IPS-11a (cell line): ENCODE data around the gene SPAG7.

Experiments used
- H3K4me3 ChIP-seq: one replicate; pipeline ENCODE4 v1.5.1; 2013; ENCODE audit warnings: low read depth, low read length, control low read depth

The SPAG7 gene, protein sequence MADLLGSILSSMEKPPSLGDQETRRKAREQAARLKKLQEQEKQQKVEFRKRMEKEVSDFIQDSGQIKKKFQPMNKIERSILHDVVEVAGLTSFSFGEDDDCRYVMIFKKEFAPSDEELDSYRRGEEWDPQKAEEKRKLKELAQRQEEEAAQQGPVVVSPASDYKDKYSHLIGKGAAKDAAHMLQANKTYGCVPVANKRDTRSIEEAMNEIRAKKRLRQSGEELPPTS

DNA sequence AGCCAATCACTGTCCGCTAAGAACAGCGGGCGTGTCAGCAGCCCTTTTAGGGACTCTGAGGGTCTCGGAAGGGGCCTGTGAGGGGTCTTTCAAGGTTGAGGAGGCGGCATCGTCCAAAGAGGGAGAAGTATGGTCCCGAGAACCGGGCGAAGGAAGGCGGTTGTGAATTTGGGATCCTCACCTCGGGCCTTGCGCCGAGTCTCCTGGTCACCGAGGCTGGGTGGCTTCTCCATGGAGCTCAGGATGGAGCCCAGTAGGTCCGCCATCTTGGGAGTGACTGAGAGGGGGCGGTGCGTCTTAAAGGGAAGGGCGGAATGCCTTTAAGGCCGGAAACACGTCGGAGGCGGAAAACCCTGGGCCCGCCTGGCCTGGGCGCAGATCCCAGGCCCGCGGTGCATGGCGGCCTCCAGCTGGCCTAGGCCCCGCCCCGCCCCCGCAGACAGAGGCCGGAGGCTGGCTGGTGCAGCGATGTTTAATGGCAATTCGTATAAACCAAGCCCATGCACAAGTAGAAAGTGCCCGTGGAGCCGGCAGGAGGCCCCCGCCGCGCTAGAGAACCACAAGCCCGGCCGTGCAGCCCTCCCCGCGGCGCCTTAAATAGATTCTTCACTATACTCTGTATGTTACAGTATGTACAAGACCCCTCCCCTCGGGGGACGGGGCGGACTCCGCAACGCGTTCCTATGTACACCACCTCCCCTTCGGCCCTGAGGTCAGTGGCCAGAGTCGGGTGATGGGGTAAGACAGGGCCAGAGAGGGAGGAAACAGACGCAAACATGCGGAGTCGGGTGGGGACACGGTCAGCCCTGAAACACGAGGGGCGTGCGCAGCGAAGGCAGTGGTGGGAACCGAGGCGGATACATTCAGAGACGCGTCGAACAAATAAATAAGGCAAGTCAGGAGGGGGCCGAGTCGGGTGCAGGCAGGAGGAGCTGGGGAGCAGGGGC lies at the start of gene SPAG7:
Gene SPAG7 (minus strand): TSS at position 279 of the 947 bp plus-strand sequence. CDS start 13 bp downstream, at position 266.
- peak within 1 kb of the TSS; percentile 79 for H3K4me3 ChIP-seq

DNA sequence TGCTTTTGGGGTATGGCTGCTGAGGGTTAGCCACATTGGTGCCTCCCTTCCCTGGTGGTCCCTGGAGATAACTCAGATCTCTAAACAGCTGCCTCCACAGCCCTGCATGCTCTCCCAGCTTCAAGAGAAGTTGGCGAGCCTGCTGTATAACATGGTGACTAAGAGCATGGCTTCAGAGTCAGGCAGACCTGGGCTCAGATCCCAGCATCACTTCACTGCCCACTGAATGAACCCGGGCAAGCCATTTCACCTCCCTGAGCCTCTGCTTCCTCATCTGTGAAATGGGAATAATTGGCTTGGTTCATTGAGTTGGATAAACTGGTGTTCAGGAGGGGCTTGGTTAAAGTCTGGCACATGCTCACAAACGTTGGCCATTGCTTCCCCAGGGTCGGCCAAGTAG lies 46.7 kb upstream of the SPAG7 start:
- no peak overlapping the region for H3K4me3 ChIP-seq

GRCh38 chr17:5011928-5012327 lies 44.3 kb upstream of the SPAG7 start:
- no peak overlapping the region for H3K4me3 ChIP-seq

GRCh38 chr17:5003214-5003867 lies 35.7 kb upstream of the SPAG7 start:
- no peak overlapping the region for H3K4me3 ChIP-seq

- H3K4me3 ChIP-seq, result no peak overlapping the region
Observed at GRCh38 chr17:5002121-5002788, 34.6 kb upstream of the SPAG7 start.

GRCh38 chr17:5000237-5000639 lies 32.6 kb upstream of the SPAG7 start:
- no peak overlapping the region for H3K4me3 ChIP-seq

- H3K4me3 ChIP-seq, result peak overlapping the region; percentile 84
Observed at GRCh38 chr17:4999430-5000093, 31.9 kb upstream of the SPAG7 start.

DNA sequence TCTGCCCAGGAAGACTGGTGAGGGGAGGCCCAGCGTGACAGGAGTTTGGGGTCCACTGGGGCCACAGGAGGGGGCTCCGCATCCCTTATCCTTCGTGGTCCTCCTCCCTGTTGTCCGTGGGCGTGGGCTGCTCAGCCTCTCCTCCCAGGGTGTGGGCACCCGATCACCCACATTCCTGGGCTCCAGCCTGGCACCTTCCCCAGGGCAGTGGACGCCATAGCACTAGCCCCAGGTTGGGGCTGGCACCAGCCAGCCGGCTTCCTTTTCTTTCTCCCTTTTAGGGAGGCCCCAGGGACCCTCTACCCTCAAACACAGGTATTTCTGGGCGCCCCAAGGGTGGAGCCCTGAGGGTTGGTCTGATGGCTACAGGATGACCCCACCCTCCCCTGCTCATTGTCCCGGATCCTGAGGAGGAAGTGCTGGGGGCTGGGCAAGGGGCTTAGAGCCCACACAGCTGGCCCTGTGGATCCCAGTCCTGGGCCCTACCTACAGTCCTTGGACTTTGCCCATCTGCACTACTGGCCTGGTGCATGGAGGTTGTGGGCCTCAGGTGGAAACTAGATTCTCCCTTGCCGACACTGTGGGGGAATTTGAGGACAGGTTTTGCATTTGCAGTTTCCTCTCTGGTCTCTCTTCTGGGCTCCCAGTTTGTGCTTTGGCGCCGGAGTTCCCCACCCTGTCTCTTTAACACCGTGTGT lies 31.3 kb upstream of the SPAG7 start:
- peak overlapping the region; percentile 84 for H3K4me3 ChIP-seq

GRCh38 chr17:4998027-4998731 lies 30.6 kb upstream of the SPAG7 start:
- H3K4me3 ChIP-seq, result peak overlapping the region; percentile 84

- peak within 1 kb of the TSS; percentile 84 for H3K4me3 ChIP-seq
Observed at GRCh38 chr17:4997302-4998026, 29.8 kb upstream of the SPAG7 start, which contains the start of the genes INCA1 and KIF1C. Gene INCA1 (minus strand): TSS chr17:4997522. CDS start chr17:4994437, 3,085 bp downstream. Gene KIF1C (plus strand): TSS chr17:4997950. CDS start chr17:5000247, 2,297 bp downstream.

DNA sequence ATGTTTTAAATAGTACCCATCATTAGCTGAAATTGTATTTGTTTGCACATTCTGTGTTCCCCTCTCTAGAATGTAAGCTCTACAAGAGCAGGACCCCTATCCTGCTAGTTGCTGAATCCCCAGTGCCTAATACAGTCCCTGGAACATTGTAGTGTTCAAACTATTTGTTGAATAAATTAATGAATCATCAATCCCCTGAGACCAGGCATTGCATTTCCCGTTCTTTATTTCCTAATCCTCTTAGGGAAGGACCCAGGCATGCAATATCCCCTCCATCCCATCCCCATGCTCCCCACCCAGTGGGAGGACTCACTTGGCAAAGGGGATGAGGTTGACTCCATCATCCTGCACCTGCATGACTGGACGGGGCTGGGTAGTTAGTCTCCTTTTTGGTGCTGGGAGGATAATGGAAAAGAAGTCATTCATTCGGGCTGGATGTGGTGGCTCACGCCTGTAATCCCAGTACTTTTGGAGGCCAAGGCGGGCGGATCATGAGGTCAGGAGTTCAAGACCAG lies 26.5 kb upstream of the SPAG7 start:
- H3K4me3 ChIP-seq, result no peak overlapping the region

DNA sequence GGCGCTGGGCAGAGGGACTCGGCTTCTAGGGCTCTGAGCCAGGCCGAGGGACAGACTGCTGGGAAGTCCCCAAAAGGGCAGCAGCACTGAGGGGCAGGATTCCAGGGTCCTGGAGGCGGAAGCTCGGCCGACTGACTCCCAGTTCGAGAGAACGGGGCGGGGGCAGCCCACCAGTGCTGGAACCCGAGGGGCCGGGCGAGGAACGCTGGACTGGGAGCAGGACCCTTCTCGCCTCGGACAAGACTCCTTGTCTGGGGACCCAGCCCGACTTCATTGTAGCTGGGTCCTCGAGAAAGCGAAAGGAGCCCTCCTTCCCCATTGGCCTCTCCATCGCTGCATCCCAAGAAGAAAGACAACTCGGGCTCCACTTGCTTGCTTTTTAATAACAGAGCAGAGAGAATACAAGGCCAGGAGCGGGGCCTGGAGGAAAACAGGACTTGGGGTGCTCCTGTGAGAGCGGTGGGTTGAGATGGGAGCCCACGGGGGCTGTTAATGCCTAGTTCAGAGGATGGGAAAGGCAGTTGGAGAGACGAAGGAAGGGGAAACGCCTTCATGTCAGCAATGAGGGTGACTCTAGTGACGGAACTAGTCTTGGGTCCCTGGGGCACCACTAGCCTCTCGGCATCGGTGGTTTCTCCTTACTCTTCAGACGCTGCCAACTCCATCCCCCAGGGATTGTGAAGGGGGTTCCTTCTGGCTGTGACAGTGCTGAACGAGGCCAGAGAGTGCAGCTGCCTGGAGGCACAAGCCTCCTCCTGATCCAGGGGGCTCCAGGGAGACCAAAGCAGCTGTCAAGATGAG lies 20.4 kb upstream of the SPAG7 start:
- H3K4me3 ChIP-seq, result peak overlapping the region; percentile 44

GRCh38 chr17:4986951-4987766 lies 19.5 kb upstream of the SPAG7 start, which contains the start of gene CAMTA2:
Gene CAMTA2 (minus strand): TSS chr17:4987675. CDS start chr17:4986222, 1,453 bp downstream.
- peak within 1 kb of the TSS; percentile 44 for H3K4me3 ChIP-seq

- peak overlapping the region; percentile 44 for H3K4me3 ChIP-seq
Observed at GRCh38 chr17:4986403-4986802, 18.8 kb upstream of the SPAG7 start.

DNA sequence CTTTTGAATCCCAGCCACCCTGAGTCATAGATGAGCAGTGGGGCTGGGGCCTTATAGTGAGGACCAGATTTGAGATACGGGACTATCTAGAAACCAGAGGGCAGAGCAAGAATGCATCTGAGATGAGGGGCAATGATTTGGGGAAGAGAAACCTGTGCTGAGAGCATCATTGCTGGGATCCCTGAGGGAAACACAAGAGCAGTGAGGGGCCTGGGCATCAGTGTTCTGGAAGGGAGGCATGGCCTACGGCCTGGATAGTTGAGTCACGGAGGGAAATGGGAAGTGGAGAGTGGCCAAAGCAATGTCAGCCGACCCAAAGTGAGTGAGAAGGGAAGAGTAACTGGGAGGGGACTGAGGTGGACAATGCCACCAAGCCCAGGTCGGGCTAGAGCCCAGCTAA lies 14.7 kb upstream of the SPAG7 start:
- no peak overlapping the region for H3K4me3 ChIP-seq

DNA sequence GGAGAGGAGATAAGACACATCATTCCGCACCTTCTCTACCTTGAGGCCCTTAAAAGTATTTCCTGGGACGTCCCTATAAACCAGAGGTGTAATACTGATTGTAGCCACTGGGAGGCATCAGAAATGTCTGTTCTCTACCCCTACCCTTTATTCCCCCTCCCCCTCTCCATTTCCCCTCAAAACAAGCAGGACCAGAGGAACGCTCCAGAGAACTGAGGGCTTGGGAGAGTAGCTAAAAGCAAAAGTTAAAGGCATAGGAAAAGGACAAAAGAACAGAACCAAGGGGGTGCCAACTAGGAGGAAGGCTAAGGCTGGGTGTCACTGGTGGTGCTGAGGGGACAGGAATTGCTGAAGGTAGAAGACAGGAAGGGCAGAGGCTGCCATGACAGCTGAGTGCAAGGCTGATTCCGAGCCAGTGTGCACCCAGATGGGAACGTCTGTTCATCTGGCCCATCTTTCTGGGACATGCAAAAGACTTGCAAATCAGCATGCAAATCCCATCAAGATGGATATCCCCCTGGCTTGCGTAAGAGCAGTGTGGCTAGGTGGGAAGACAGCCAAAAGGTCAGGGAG lies 13.1 kb upstream of the SPAG7 start:
- no peak overlapping the region for H3K4me3 ChIP-seq
